A673 (cell line): Measurements from ENCODE around the gene FOXK1. TPM values are rescaled to one million over a fixed set of nuclear protein-coding genes. Genes with fewer than 3 reads are reported as not detected.
"Not testable (repeated sequence)": the region's sequence is repeated elsewhere in the genome, so short reads cannot be mapped to it uniquely, and the experiment has no call there.

Source experiments
- BruUV-seq: library from RNA; stranded (reverse); fragments of 400-500 nt; replicated peaks from 2 replicates; lab custom pipeline; 2021; lab: Mats Ljungman, UMichigan
- CTCF ChIA-PET: fragments of 300-600 bp; sonication (Branson Sonifier 250); formaldehyde crosslinking; loops from one replicate; lab custom pipeline; 2022; ENCODE audit warnings: antibody characterized with exemption; lab: Charles Lee
- POLR2A ChIA-PET: fragments of 300-600 bp; sonication (Branson Sonifier 250); formaldehyde crosslinking; loops from one replicate; lab custom pipeline; 2022; ENCODE audit warnings: antibody characterized with exemption; ENCODE audit not compliant: low non-redundant PET; lab: Charles Lee
- DNase-seq: peaks from one replicate; pipeline ENCODE4 v3.0.0-alpha.2; 2015; ENCODE audit warnings: low spot score
- H3K27ac ChIP-seq: fragments of 200-600 bp; sonication (generic); 2 replicates; pipeline ENCODE4 v1.5.1; 2016; ENCODE audit warnings: mixed run types, low read depth, mild to moderate bottlenecking, mixed read lengths, antibody characterized with exemption, low read length; ENCODE audit not compliant: poor library complexity, severe bottlenecking
- H3K27me3 ChIP-seq: fragments of 200-600 bp; sonication (generic); replicated peaks from 2 replicates; pipeline ENCODE4 v1.6.1; 2017; ENCODE audit warnings: mixed run types, low read depth, mild to moderate bottlenecking, mixed read lengths, antibody characterized with exemption, low read length; ENCODE audit not compliant: insufficient read depth, poor library complexity
- H3K36me3 ChIP-seq: fragments of 200-600 bp; sonication (generic); 2 replicates; pipeline ENCODE4 v1.6.1; 2016; ENCODE audit warnings: mixed run types, mild to moderate bottlenecking, mixed read lengths, antibody characterized with exemption, low read length; ENCODE audit not compliant: insufficient read depth, poor library complexity, severe bottlenecking
- H3K4me1 ChIP-seq: fragments of 200-600 bp; sonication (generic); 2 replicates; pipeline ENCODE4 v1.6.1; 2017; ENCODE audit warnings: mixed run types, mild to moderate bottlenecking, mixed read lengths, antibody characterized with exemption, low read length; ENCODE audit not compliant: insufficient read depth, poor library complexity, severe bottlenecking
- H3K4me3 ChIP-seq: fragments of 200-600 bp; sonication (generic); 2 replicates; pipeline ENCODE4 v1.5.1; 2016; ENCODE audit warnings: low read depth, mixed run types, mild to moderate bottlenecking, mixed read lengths, low read length; ENCODE audit not compliant: poor library complexity, severe bottlenecking
- H3K9me3 ChIP-seq: fragments of 200-600 bp; sonication (generic); 2 replicates; pipeline ENCODE4 v1.6.1; 2016; ENCODE audit warnings: mixed run types, low read depth, mild to moderate bottlenecking, mixed read lengths, antibody characterized with exemption, low read length; ENCODE audit not compliant: poor library complexity, severe bottlenecking
- CTCF ChIP-seq: fragments of 300-800, 200-600 bp; sonication (generic); conservative IDR thresholded peaks from 2 replicates; pipeline ENCODE4 v1.5.1; 2017; ENCODE audit warnings: low read depth, mild to moderate bottlenecking, antibody characterized with exemption, low read length, moderate library complexity, mixed read lengths
- EZH2 ChIP-seq: fragments of 200-600 bp; sonication (generic); IDR thresholded peaks from 2 replicates; pipeline ENCODE4 v1.6.1; 2017; ENCODE audit warnings: borderline replicate concordance, low read depth, mild to moderate bottlenecking, mixed read lengths, antibody characterized with exemption, low read length; ENCODE audit not compliant: poor library complexity, severe bottlenecking
- intact Hi-C: fragments of 100-400 bp; cut with micrococcal nuclease; formaldehyde crosslinking; loops from one replicate; pipeline ENCODE4 v1.10.0; 2022; ENCODE audit not compliant: unreplicated experiment
- total RNA-seq: library from RNA; stranded (reverse); gene quantifications from 2 replicates; pipeline ENCODE4 v1.2.3, GENCODE V29; 2021

The FOXK1 gene
- total RNA-seq, 1 experiment from 2014 or later, result 43.8 TPM

- DNase-seq, result no peak
- TF ChIP-seq CTCF (no peak), EZH2 (no peak)
- Histone ChIP-seq H3K9me3 (no peaks in the 10 kb centered on the region), H3K27ac (no peak overlapping the region), H3K27me3 (no peaks in the 10 kb centered on the region), H3K36me3 (no peaks in the 10 kb centered on the region), H3K4me3 (no peak overlapping the region), H3K4me1 (no peaks in the 10 kb centered on the region)
- ChIA-PET CTCF (interaction anchor here (0.5 to 0.7 kb wide), 4 partner anchors 28 to 480 kb away, joined by 3 to 10 read pairs (median 6); no protein-coding TSS in a partner anchor), POLR2A (no interaction called here)
- intact Hi-C loops, result loop anchor here (10.0 kb wide), 1 partner anchor 382 kb away; no protein-coding TSS in a partner anchor
- no TSS peak for BruUV-seq
Measured at GRCh38 chr7:4792537-4793126, 110.5 kb downstream of the FOXK1 start.

- BruUV-seq, H3K4me1 ChIP-seq, H3K4me3 ChIP-seq, POLR2A ChIA-PET, H3K9me3 ChIP-seq, H3K36me3 ChIP-seq, H3K27ac ChIP-seq, DNase-seq, H3K27me3 ChIP-seq: not testable (repeated sequence)
- CTCF ChIA-PET, result interaction anchor here (0.6 kb wide), 1 partner anchor 175 kb away, joined by 8 read pairs; no protein-coding TSS in a partner anchor
- intact Hi-C loops, result loop anchor here (10.0 kb wide), 1 partner anchor 381 kb away; no protein-coding TSS in a partner anchor
Measured at GRCh38 chr7:4793385-4793993, 111.4 kb downstream of the FOXK1 start.

GRCh38 chr7:4794171-4794570 is 112.1 kb downstream of the FOXK1 start:
- DNase-seq, CTCF ChIA-PET, H3K36me3 ChIP-seq, H3K9me3 ChIP-seq, H3K4me3 ChIP-seq, H3K27me3 ChIP-seq, H3K4me1 ChIP-seq, BruUV-seq, POLR2A ChIA-PET, H3K27ac ChIP-seq: not testable (repeated sequence)
- intact Hi-C loops, result loop anchor here (10.0 kb wide), 1 partner anchor 381 kb away; no protein-coding TSS in a partner anchor

- Histone ChIP-seq H3K27ac (no peak overlapping the region), H3K4me1 (no peaks in the 10 kb centered on the region), H3K9me3 (no peaks in the 10 kb centered on the region), H3K27me3 (no peaks in the 10 kb centered on the region), H3K36me3 (no peaks in the 10 kb centered on the region), H3K4me3 (no peak overlapping the region)
- intact Hi-C loops, result loop anchor here (10.0 kb wide), 1 partner anchor 380 kb away; no protein-coding TSS in a partner anchor
- TSS peak; percentile 30 for BruUV-seq
- ChIA-PET POLR2A (no interaction called here), CTCF (no interaction called here)
- TF ChIP-seq CTCF (no peak), EZH2 (no peak)
- DNase-seq, result no peak
Measured at GRCh38 chr7:4794591-4795350, 112.7 kb downstream of the FOXK1 start.
